Measurements from ENCODE around the gene GPT2. TPM values are rescaled to one million over a fixed set of nuclear protein-coding genes. Genes with fewer than 3 reads are reported as not detected.

The GPT2 gene
- total RNA-seq, 1 donor from 2014 or later, result 93.1 TPM

GRCh38 chr16:46961373-46962353 is 77.5 kb downstream of the GPT2 start:
- no peak for DNase-seq (ENCODE audit: low spot score, unreplicated experiment)
- H3K9me3 Mint-ChIP-seq (ENCODE audit: low read depth), result no peaks in the 10 kb centered on the region
- peak overlapping the region; percentile 65 for H3K27ac Mint-ChIP-seq
- TF ChIP-seq CTCF (IDR thresholded peaks at IDR 0.05; ENCODE audit: unreplicated experiment), result no peak
- peaks cover 32% of the 10 kb centered on the region for H3K36me3 Mint-ChIP-seq (ENCODE audit: insufficient read depth)
- no peak overlapping the region for H3K4me3 Mint-ChIP-seq (ENCODE audit: low read depth)
- H3K4me1 Mint-ChIP-seq (ENCODE audit: low read depth), result peaks cover 4% of the 10 kb centered on the region
- H3K27me3 Mint-ChIP-seq, result no peaks in the 10 kb centered on the region

- Mint-ChIP-seq H3K27ac (peak overlapping the region; percentile 47), H3K27me3 (no peaks in the 10 kb centered on the region), H3K4me3 (ENCODE audit: low read depth) (no peak overlapping the region), H3K9me3 (ENCODE audit: low read depth) (no peaks in the 10 kb centered on the region), H3K36me3 (ENCODE audit: insufficient read depth) (peaks cover 34% of the 10 kb centered on the region), H3K4me1 (ENCODE audit: low read depth) (peaks cover 3% of the 10 kb centered on the region)
- no peak for DNase-seq (ENCODE audit: low spot score, unreplicated experiment)
- TF ChIP-seq CTCF (IDR thresholded peaks at IDR 0.05; ENCODE audit: unreplicated experiment), result no peak
Observed at GRCh38 chr16:46962629-46963028, 78.5 kb downstream of the GPT2 start.

GRCh38 chr16:46968063-46968435 is 83.9 kb downstream of the GPT2 start:
- Mint-ChIP-seq H3K4me3 (ENCODE audit: low read depth) (no peak overlapping the region), H3K36me3 (ENCODE audit: insufficient read depth) (peaks cover 26% of the 10 kb centered on the region), H3K4me1 (ENCODE audit: low read depth) (peaks cover 12% of the 10 kb centered on the region), H3K27me3 (no peaks in the 10 kb centered on the region), H3K27ac (no peak overlapping the region), H3K9me3 (ENCODE audit: low read depth) (no peaks in the 10 kb centered on the region)
- no peak for TF ChIP-seq CTCF (IDR thresholded peaks at IDR 0.05; ENCODE audit: unreplicated experiment)
- no peak for DNase-seq (ENCODE audit: low spot score, unreplicated experiment)

- peaks cover 21% of the 10 kb centered on the region for H3K36me3 Mint-ChIP-seq (ENCODE audit: insufficient read depth)
- peaks cover 22% of the 10 kb centered on the region for H3K4me1 Mint-ChIP-seq (ENCODE audit: low read depth)
- peak overlapping the region; percentile 37 for H3K4me3 Mint-ChIP-seq (ENCODE audit: low read depth)
- no peak for DNase-seq (ENCODE audit: low spot score, unreplicated experiment)
- H3K27ac Mint-ChIP-seq, result no peak overlapping the region
- no peaks in the 10 kb centered on the region for H3K9me3 Mint-ChIP-seq (ENCODE audit: low read depth)
- TF ChIP-seq CTCF (IDR thresholded peaks at IDR 0.05; ENCODE audit: unreplicated experiment), result no peak
- no peaks in the 10 kb centered on the region for H3K27me3 Mint-ChIP-seq
Observed at GRCh38 chr16:46970089-46970488, 85.9 kb downstream of the GPT2 start.

GRCh38 chr16:46971271-46971670 is 87.1 kb downstream of the GPT2 start:
- no peak for DNase-seq (ENCODE audit: low spot score, unreplicated experiment)
- H3K9me3 Mint-ChIP-seq (ENCODE audit: low read depth), result no peaks in the 10 kb centered on the region
- no peak for TF ChIP-seq CTCF (IDR thresholded peaks at IDR 0.05; ENCODE audit: unreplicated experiment)
- peaks cover 24% of the 10 kb centered on the region for H3K4me1 Mint-ChIP-seq (ENCODE audit: low read depth)
- peaks cover 21% of the 10 kb centered on the region for H3K36me3 Mint-ChIP-seq (ENCODE audit: insufficient read depth)
- H3K27me3 Mint-ChIP-seq, result no peaks in the 10 kb centered on the region
- H3K27ac Mint-ChIP-seq, result no peak overlapping the region
- peak overlapping the region; percentile 45 for H3K4me3 Mint-ChIP-seq (ENCODE audit: low read depth)
